Mucosa of stomach (tissue), 1 donor: ENCODE data around the gene STIM1.
"Not testable (repeated sequence)": the region's sequence is repeated elsewhere in the genome, so short reads cannot be mapped to it uniquely, and the experiment has no call there.

Experiments used
- H3K27me3 ChIP-seq: one replicate; pipeline ENCODE4 v1.7.0; 2013; ENCODE audit warnings: mild to moderate bottlenecking, low read length; ENCODE audit not compliant: control insufficient read depth, insufficient read depth
- H3K36me3 ChIP-seq: one replicate; pipeline ENCODE4 v1.7.0; 2013; ENCODE audit warnings: low read length; ENCODE audit not compliant: control insufficient read depth, insufficient read depth
- H3K4me1 ChIP-seq: one replicate; pipeline ENCODE4 v1.7.0; 2013; ENCODE audit warnings: mild to moderate bottlenecking, low read length; ENCODE audit not compliant: control insufficient read depth, insufficient read depth
- H3K4me3 ChIP-seq: one replicate; pipeline ENCODE4 v1.7.0; 2013; ENCODE audit warnings: low read length
- H3K9ac ChIP-seq: one replicate; pipeline ENCODE4 v1.7.0; 2013; ENCODE audit warnings: mild to moderate bottlenecking, low read length, moderate library complexity
- H3K9me3 ChIP-seq: one replicate; pipeline ENCODE4 v1.7.0; 2013; ENCODE audit warnings: mild to moderate bottlenecking, low read length, moderate library complexity; ENCODE audit not compliant: control insufficient read depth
- donor health status: Pancreatic carcinoma.

STIM1 gene

GRCh38 chr11:4111834-4112233, 256.4 kb downstream of the STIM1 start:
- H3K27me3 ChIP-seq = no peaks in the 10 kb centered on the region
- H3K9me3 ChIP-seq = no peaks in the 10 kb centered on the region
- peaks cover 3% of the 10 kb centered on the region for H3K4me1 ChIP-seq
- H3K9ac ChIP-seq = no peak overlapping the region
- peaks cover 4% of the 10 kb centered on the region for H3K36me3 ChIP-seq
- H3K4me3 ChIP-seq = no peak overlapping the region

DNA sequence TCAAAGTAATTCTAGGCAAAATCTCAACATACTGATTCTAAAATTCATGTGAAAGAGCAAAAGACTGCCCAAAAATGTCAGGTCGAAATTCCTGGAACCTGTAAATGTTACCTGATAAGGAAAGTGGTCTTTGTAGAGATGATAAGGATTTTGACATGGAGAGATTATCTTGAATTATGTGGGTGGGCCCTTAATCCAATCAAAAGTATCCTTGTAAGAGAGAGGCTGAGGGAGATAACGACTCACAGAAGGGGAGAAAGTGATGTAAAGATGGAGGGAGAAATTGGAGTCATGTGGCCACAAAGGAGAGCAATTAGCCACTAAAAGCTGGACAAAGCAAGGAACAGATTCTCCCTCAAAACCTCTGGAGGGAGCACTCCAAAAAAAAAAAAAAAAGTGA, 259.7 kb downstream of the STIM1 start:
- no peaks in the 10 kb centered on the region for H3K4me1 ChIP-seq

DNA sequence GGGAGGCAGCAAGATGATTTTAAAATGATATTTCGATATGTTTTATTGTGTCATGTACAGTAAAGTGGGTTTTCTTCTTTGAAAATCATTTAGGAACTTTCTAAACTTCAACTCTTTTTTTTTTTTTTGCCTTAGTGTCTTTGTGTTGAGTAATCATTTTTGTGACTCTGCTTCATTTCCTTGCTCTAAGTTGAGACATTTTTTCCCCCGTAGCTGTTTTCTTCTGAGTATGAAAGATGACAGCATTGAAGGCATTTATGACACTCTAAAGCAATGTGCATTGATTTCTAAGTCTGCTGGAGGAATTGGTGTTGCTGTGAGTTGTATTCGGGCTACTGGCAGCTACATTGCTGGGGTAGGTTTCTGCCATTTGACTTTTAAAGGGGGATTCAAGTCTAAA, 262.6 kb downstream of the STIM1 start:
- no peaks in the 10 kb centered on the region for H3K36me3 ChIP-seq
- no peaks in the 10 kb centered on the region for H3K9me3 ChIP-seq
- H3K9ac ChIP-seq = no peak overlapping the region
- no peak overlapping the region for H3K4me3 ChIP-seq
- H3K27me3 ChIP-seq = no peaks in the 10 kb centered on the region
- H3K4me1 ChIP-seq = no peaks in the 10 kb centered on the region

More for the DNA sequence above, 259.7 kb downstream of the STIM1 start:
- no peaks in the 10 kb centered on the region for H3K9me3 ChIP-seq
- H3K36me3 ChIP-seq = no peaks in the 10 kb centered on the region
- H3K27me3 ChIP-seq = no peaks in the 10 kb centered on the region
- no peak overlapping the region for H3K4me3 ChIP-seq
- no peak overlapping the region for H3K9ac ChIP-seq

DNA sequence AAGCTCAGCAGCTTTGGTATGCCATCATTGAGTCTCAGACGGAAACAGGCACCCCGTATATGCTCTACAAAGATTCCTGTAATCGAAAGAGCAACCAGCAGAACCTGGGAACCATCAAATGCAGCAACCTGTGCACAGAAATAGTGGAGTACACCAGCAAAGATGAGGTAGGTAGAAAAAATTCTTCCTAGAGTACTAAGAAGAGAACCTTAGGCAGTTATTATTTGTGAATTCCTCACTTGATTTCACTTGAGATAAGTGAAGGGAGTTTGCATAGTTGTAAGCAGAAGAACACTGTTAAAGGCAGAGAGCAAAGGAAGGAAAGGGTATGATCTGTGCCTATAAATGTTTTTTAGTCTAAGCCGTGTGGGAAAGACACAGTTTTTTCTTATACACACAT, 267.8 kb downstream of the STIM1 start:
- no peak overlapping the region for H3K9ac ChIP-seq
- H3K36me3 ChIP-seq = no peaks in the 10 kb centered on the region
- no peaks in the 10 kb centered on the region for H3K9me3 ChIP-seq
- no peak overlapping the region for H3K4me3 ChIP-seq
- no peaks in the 10 kb centered on the region for H3K27me3 ChIP-seq
- no peaks in the 10 kb centered on the region for H3K4me1 ChIP-seq

DNA sequence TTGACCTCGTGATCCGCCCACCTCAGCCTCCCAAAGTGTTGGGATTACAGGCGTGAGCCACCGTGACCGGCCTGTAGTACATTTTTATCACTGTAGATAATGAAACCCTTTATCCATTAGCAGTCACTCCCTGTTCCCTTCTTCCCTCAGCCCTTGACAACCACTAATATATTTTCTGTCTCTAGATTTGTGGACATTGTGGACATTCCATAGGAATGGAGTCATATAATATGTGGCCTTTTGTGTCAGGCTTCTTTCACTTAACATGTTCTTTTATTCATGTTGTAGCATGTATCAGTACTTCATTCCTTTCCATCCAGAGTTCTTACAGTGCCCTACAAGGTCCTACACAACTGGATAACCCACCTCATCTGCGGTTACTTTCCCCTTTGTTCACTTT, 269.7 kb downstream of the STIM1 start:
- H3K9me3 ChIP-seq = no peaks in the 10 kb centered on the region
- no peak overlapping the region for H3K9ac ChIP-seq
- H3K4me3 ChIP-seq = no peak overlapping the region
- H3K36me3 ChIP-seq = no peaks in the 10 kb centered on the region
- H3K27me3 ChIP-seq = no peaks in the 10 kb centered on the region
- no peaks in the 10 kb centered on the region for H3K4me1 ChIP-seq

GRCh38 chr11:4127357-4127756, 271.9 kb downstream of the STIM1 start:
- no peaks in the 10 kb centered on the region for H3K27me3 ChIP-seq
- H3K9ac ChIP-seq = no peak overlapping the region
- no peak overlapping the region for H3K4me3 ChIP-seq
- no peaks in the 10 kb centered on the region for H3K36me3 ChIP-seq
- no peaks in the 10 kb centered on the region for H3K4me1 ChIP-seq
- H3K9me3 ChIP-seq = no peaks in the 10 kb centered on the region

DNA sequence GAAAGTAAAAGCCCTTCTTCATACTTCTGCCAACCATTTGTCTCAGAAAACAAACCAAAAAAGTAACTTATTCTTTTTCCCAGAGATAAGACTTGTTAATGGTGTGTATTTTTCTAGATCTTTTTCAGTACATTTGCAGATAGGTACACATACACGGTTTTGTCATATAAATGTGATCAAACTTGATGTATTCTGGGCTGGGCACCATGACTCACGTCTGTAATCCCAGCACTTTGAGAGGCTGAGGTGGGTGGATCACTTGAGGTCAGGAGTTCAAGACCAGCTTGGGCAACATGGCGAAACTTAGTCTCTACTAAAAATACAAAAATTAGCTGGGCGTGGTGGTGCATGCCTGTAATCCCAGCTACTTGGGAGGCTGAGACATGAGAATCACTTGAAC, 274.8 kb downstream of the STIM1 start:
- not testable (repeated sequence) for H3K4me1 ChIP-seq, H3K4me3 ChIP-seq, H3K9ac ChIP-seq, H3K36me3 ChIP-seq, H3K9me3 ChIP-seq, H3K27me3 ChIP-seq

GRCh38 chr11:4134806-4135205, 279.3 kb downstream of the STIM1 start:
- no peaks in the 10 kb centered on the region for H3K27me3 ChIP-seq
- no peaks in the 10 kb centered on the region for H3K4me1 ChIP-seq
- no peak overlapping the region for H3K9ac ChIP-seq
- no peak overlapping the region for H3K4me3 ChIP-seq
- H3K36me3 ChIP-seq = no peaks in the 10 kb centered on the region
- no peaks in the 10 kb centered on the region for H3K9me3 ChIP-seq

- H3K9ac ChIP-seq = no peak overlapping the region
- H3K4me3 ChIP-seq = no peak overlapping the region
- H3K27me3 ChIP-seq = no peaks in the 10 kb centered on the region
- no peaks in the 10 kb centered on the region for H3K9me3 ChIP-seq
- H3K4me1 ChIP-seq = no peaks in the 10 kb centered on the region
- H3K36me3 ChIP-seq = no peaks in the 10 kb centered on the region
Observed at GRCh38 chr11:4138497-4138896, 283.0 kb downstream of the STIM1 start.

DNA sequence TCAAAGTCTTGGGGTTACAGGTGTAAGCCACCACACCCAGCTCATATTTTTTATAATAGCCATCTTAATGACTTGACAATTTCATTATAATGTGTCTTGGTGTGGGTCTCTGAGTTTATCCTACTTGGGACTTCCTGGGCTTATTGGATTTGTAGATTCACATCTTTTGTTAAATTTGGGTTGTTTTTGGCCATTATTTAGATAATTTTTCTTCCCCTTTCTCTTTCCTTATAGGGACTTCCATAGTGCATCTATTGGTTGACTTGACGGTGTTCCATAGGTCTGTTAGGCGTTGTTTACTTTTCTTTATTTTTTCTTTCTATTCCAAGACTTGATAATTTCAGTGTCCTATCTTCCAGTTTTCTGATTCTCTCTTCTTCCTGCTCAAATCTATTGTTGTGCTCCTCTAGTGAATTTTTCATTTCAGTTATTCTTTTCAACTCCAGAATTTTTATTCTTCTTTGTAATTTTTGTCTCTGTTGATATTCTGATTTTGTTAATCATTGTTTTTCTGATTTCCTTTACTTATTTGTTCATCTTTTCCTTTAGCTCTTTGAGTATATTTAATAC, 284.7 kb downstream of the STIM1 start:
- Histone ChIP-seq H3K36me3 (no peaks in the 10 kb centered on the region), H3K4me1 (no peaks in the 10 kb centered on the region), H3K27me3 (no peaks in the 10 kb centered on the region), H3K9me3 (no peaks in the 10 kb centered on the region), H3K9ac (no peak overlapping the region), H3K4me3 (no peak overlapping the region)
